Immature natural killer cell (primary cell): Measurements from ENCODE around the gene MCIDAS. TPM values are rescaled to one million over a fixed set of nuclear protein-coding genes. Genes with fewer than 3 reads are reported as not detected.

Experiments used
- DNase-seq, 3 donors: peaks; one replicate each; pipeline ENCODE4 v3.0.0; 2022; ENCODE audit warnings: mixed read lengths in 1 of 3
- H3K27ac Mint-ChIP-seq, 6 donors: one replicate each; pipeline ENCODE4 v1.8.0; 2020; ENCODE audit warnings: mixed read lengths in 6 of 6, mild to moderate bottlenecking in 5 of 6, inconsistent platforms in 4 of 6, moderate library complexity in 3 of 6
- H3K27me3 Mint-ChIP-seq, 3 donors: one replicate each; pipeline ENCODE4 v1.8.0; 2020 to 2021; ENCODE audit warnings: low read depth in 3 of 3, mild to moderate bottlenecking in 3 of 3, mixed read lengths in 3 of 3, moderate library complexity in 3 of 3, inconsistent platforms in 1 of 3
- H3K36me3 Mint-ChIP-seq, 3 donors: one replicate each; pipeline ENCODE4 v1.8.0; 2020; ENCODE audit warnings: mixed read lengths in 3 of 3, inconsistent platforms in 2 of 3, mild to moderate bottlenecking in 2 of 3
- H3K4me1 Mint-ChIP-seq, 2 donors: one replicate each; pipeline ENCODE4 v1.8.0; 2020; ENCODE audit warnings: inconsistent platforms in 2 of 2, mild to moderate bottlenecking in 2 of 2, mixed read lengths in 2 of 2, moderate library complexity in 1 of 2
- H3K4me3 Mint-ChIP-seq, 5 donors: one replicate each; pipeline ENCODE4 v1.8.0; 2020; ENCODE audit warnings: mild to moderate bottlenecking in 5 of 5, mixed read lengths in 5 of 5, inconsistent platforms in 3 of 5, moderate library complexity in 3 of 5
- H3K9me3 Mint-ChIP-seq, 6 donors: one replicate each; pipeline ENCODE4 v1.8.0; 2020; ENCODE audit warnings: mild to moderate bottlenecking in 6 of 6, mixed read lengths in 6 of 6, inconsistent platforms in 4 of 6, moderate library complexity in 3 of 6
- polyA plus RNA-seq, 3 donors: library from polyadenylated mRNA; unstranded; fragments of 300-500 nt; fragmentation: Illumina TruSeq; gene quantifications; one replicate each; pipeline ENCODE4 v1.2.3, GENCODE V29; 2021

MCIDAS gene
- polyA plus RNA-seq, 3 donors from 2014 or later: not detected

- H3K27ac Mint-ChIP-seq: no peak overlapping the region
- peaks cover 44 to 64% (median 51%) of the 10 kb centered on the region in 3 donors for H3K27me3 Mint-ChIP-seq
- H3K9me3 Mint-ChIP-seq: no peaks in the 10 kb centered on the region
- H3K36me3 Mint-ChIP-seq: no peaks in the 10 kb centered on the region
- peak overlapping the region in 2 of 5 donors; percentile 12 to 22 for H3K4me3 Mint-ChIP-seq
- DNase-seq: no peak
- H3K4me1 Mint-ChIP-seq: peaks cover 39 to 43% of the 10 kb centered on the region in 2 donors
Measured at GRCh38 chr5:55230086-55230629, 3.0 kb upstream of the MCIDAS start.

GRCh38 chr5:55227664-55228430 lies 732 bp upstream of the MCIDAS start:
- Mint-ChIP-seq H3K4me1 (peaks cover 37 to 44% of the 10 kb centered on the region in 2 donors), H3K9me3 (peaks cover 0 to under 1% (median 0%) of the 10 kb centered on the region in 6 donors), H3K27me3 (peaks cover 36 to 66% (median 61%) of the 10 kb centered on the region in 3 donors), H3K4me3 (peak overlapping the region; percentile 33 to 77 (median 68)), H3K36me3 (no peaks in the 10 kb centered on the region), H3K27ac (no peak overlapping the region)
- DNase-seq: no peak

GRCh38 chr5:55226027-55226933 lies 835 bp downstream of the MCIDAS start:
- Mint-ChIP-seq H3K4me1 (peaks cover 30 to 36% of the 10 kb centered on the region in 2 donors), H3K27ac (no peak overlapping the region), H3K36me3 (peaks cover 0 to under 1% (median 0%) of the 10 kb centered on the region in 3 donors), H3K9me3 (peaks cover 0 to 2% (median 0%) of the 10 kb centered on the region in 6 donors), H3K27me3 (peaks cover 31 to 65% (median 58%) of the 10 kb centered on the region in 3 donors), H3K4me3 (peak overlapping the region; percentile 57 to 74 (median 66))
- peak in 1 of 3 donors; percentile 16 for DNase-seq

- peaks cover 0 to 3% (median 0%) of the 10 kb centered on the region in 3 donors for H3K36me3 Mint-ChIP-seq
Measured at GRCh38 chr5:55225346-55225745, 1.8 kb downstream of the MCIDAS start.

GRCh38 chr5:55223812-55224240 lies 3.3 kb downstream of the MCIDAS start:
- peaks cover 39 to 40% of the 10 kb centered on the region in 2 donors for H3K4me1 Mint-ChIP-seq

More at GRCh38 chr5:55225346-55225745, 1.8 kb downstream of the MCIDAS start:
- Mint-ChIP-seq H3K4me3 (peak overlapping the region in 4 of 5 donors; percentile 21 to 67 (median 54)), H3K4me1 (peaks cover 34 to 38% of the 10 kb centered on the region in 2 donors), H3K27ac (no peak overlapping the region), H3K9me3 (peaks cover 0 to 2% (median 0%) of the 10 kb centered on the region in 6 donors), H3K27me3 (peaks cover 31 to 60% (median 56%) of the 10 kb centered on the region in 3 donors)
- no peak for DNase-seq

GRCh38 chr5:55222985-55223811 lies 3.9 kb downstream of the MCIDAS start:
- no peak overlapping the region for H3K27ac Mint-ChIP-seq
- H3K27me3 Mint-ChIP-seq: peaks cover 29 to 58% (median 46%) of the 10 kb centered on the region in 3 donors
- no peak for DNase-seq

More at GRCh38 chr5:55223812-55224240, 3.3 kb downstream of the MCIDAS start:
- H3K4me3 Mint-ChIP-seq: peak overlapping the region in 2 of 5 donors; percentile 21 to 57
- H3K36me3 Mint-ChIP-seq: peaks cover 0 to 3% (median 0%) of the 10 kb centered on the region in 3 donors
- H3K27ac Mint-ChIP-seq: no peak overlapping the region
- H3K27me3 Mint-ChIP-seq: peaks cover 29 to 58% (median 52%) of the 10 kb centered on the region in 3 donors
- no peak for DNase-seq
- peaks cover 0 to 2% (median 0%) of the 10 kb centered on the region in 6 donors for H3K9me3 Mint-ChIP-seq

GRCh38 chr5:55222092-55222984 lies 4.8 kb downstream of the MCIDAS start:
- Mint-ChIP-seq H3K4me1 (peaks cover 32 to 34% of the 10 kb centered on the region in 2 donors), H3K9me3 (peaks cover 0 to 2% (median 0%) of the 10 kb centered on the region in 6 donors), H3K36me3 (peaks cover 0 to 3% (median 0%) of the 10 kb centered on the region in 3 donors), H3K27ac (no peak overlapping the region), H3K4me3 (peak overlapping the region in 2 of 5 donors; percentile 7 to 15), H3K27me3 (peaks cover 26 to 59% (median 40%) of the 10 kb centered on the region in 3 donors)
- DNase-seq: no peak

More at GRCh38 chr5:55222985-55223811, 3.9 kb downstream of the MCIDAS start:
- peaks cover 39 to 40% of the 10 kb centered on the region in 2 donors for H3K4me1 Mint-ChIP-seq
- peak overlapping the region in 2 of 5 donors; percentile 21 to 57 for H3K4me3 Mint-ChIP-seq
- peaks cover 0 to 2% (median 0%) of the 10 kb centered on the region in 6 donors for H3K9me3 Mint-ChIP-seq
- peaks cover 0 to 3% (median 0%) of the 10 kb centered on the region in 3 donors for H3K36me3 Mint-ChIP-seq

GRCh38 chr5:55220433-55221185 lies 6.5 kb downstream of the MCIDAS start:
- Mint-ChIP-seq H3K27me3 (peaks cover 20 to 53% (median 37%) of the 10 kb centered on the region in 3 donors), H3K9me3 (peaks cover 0 to 2% (median 0%) of the 10 kb centered on the region in 6 donors), H3K36me3 (peaks cover 0 to 3% (median 0%) of the 10 kb centered on the region in 3 donors), H3K4me1 (peaks cover 26 to 32% of the 10 kb centered on the region in 2 donors), H3K4me3 (peak overlapping the region in 4 of 5 donors; percentile 6 to 66 (median 48)), H3K27ac (no peak overlapping the region)
- DNase-seq: no peak

GRCh38 chr5:55219770-55220169 lies 7.3 kb downstream of the MCIDAS start:
- Mint-ChIP-seq H3K4me1 (peaks cover 26 to 32% of the 10 kb centered on the region in 2 donors), H3K4me3 (peak overlapping the region in 2 of 5 donors; percentile 14 to 20), H3K36me3 (peaks cover 0 to 3% (median 0%) of the 10 kb centered on the region in 3 donors), H3K27me3 (peaks cover 19 to 45% (median 34%) of the 10 kb centered on the region in 3 donors), H3K9me3 (peaks cover 0 to 2% (median 0%) of the 10 kb centered on the region in 6 donors), H3K27ac (no peak overlapping the region)
- no peak for DNase-seq

- Mint-ChIP-seq H3K9me3 (peaks cover 0 to 2% (median 0%) of the 10 kb centered on the region in 6 donors), H3K27me3 (peaks cover 19 to 37% (median 30%) of the 10 kb centered on the region in 3 donors), H3K4me3 (no peak overlapping the region), H3K4me1 (peaks cover 26 to 31% of the 10 kb centered on the region in 2 donors), H3K27ac (no peak overlapping the region), H3K36me3 (peaks cover 0 to 3% (median 0%) of the 10 kb centered on the region in 3 donors)
- DNase-seq: no peak
Measured at GRCh38 chr5:55218967-55219366, 8.1 kb downstream of the MCIDAS start.
